HG03175 (cell line): ENCODE measurements around the gene SKIL.

Experiments
- ATAC-seq: cut with Tn5 transposase; IDR thresholded peaks from one replicate; pipeline ENCODE4 v1.9.1; 2021; ENCODE audit warnings: mild to moderate bottlenecking, moderate library complexity; ENCODE audit not compliant: unreplicated experiment

SKIL gene

DNA sequence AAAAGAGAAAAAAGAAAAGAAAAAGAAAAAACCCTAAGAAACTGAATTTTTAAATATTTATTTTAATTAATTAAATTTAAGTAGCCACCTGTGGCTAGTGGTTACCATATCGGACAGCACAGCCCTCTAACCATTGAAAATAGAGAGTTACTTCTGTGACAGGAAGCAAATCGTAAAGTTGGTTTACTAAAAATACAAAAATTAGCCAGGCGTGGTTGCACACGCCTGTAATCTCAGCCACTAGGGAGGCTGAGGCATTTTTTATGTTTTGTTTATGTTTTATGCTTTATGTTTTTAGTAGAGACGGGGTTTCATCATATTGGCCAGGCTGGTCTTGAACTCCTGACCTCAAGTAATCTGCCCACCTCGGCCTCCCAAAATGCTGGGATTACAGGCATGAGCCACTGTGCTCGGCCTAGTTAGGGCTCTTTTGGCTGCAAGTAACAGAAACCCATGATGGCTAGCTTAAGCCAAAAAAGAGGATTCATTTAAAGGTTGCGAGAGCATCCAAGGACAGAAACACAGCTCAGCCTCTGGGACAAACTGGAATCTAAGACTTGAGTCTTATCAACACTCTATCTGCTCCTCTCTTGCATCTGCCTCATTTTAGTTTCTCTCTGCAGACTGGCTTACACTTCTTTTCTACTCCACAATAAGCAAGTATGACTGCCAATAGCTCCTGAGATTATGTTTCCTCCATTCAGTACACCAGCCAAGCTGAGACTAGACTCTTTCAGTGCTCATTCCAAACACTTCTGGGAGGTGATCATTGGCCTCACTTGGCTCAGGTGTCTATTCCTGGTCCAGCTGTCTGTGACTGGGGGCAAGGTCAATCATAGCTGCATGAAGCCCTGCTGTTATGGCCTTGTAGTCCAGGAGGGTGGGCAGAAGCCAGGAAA lies 6.8 kb upstream of the SKIL start:
- ATAC-seq: peak; percentile 44

DNA sequence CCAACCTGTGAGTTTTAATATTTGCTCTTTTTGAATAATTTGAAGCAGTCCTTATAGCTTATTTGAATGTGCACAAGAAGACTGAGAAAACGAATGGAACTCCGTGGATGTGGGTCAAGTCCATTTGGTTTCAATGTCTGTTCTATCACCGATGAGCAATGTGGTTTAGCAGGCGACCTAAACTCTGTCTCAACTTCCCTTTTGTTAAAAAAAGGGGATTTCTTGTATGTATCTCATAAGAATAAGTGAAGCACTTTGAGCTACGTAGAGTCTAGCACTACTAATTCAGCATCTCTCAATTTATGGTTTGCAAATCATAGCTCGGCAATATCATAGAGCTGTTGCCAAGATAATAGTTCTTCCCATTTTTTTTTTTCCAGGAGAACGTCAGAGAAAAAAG lies 4.6 kb upstream of the SKIL start:
- ATAC-seq: no peak

DNA sequence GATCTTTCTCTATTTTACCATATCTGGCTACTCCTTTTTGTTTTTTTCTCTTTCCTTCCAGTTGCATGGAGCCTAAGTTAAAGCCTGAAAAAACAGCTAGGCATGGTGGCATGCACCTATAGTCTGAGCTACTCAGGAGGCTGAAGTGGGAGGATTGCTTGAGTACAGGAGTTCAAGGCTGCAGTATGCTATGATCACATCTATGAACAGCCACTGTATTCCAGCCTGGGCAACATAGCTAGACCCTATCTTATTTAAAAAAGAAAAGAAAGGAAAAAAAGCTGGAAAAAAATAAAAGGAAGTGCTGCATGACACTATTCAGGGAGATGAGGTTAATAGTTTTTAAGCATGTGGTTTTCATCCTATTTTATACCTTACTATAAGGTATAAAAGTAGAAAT lies 4.0 kb upstream of the SKIL start:
- no peak for ATAC-seq

- no peak for ATAC-seq
Observed at GRCh38 chr3:170354760-170355159, 2.8 kb upstream of the SKIL start.

GRCh38 chr3:170355738-170356595 lies 1.5 kb upstream of the SKIL start:
- peak; percentile 5 for ATAC-seq

DNA sequence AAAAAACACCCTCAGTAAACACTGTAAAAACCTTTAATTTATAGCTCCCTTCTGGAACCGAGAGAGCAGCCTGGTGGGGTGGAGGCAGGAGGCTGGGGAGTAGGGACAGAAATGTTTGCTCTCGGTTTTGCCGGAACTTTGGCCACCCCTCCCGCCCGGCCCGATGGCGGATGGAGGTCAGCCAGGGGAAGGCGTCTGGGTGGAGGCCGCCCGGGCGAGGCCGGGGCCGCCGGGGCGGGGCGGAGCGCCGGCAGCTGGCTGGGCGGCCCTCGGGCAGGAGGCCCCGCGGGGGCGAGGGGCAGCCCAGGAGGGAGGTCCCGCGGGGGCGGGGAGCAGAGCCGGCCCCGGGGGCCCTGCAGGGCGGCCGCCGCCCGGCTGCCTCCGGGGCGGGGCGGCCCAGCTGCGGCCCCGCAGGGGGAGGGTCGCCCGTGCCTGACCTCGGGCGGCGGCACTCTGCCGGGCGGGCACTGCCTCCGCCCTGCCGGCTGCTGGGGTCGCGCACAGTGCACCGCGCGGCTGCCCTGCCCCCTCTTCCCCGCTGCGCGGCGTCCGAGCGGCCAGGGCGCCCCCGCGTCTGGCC lies 829 bp upstream of the SKIL start:
- ATAC-seq: peak; percentile 41

- ATAC-seq: peak; percentile 11
Observed at GRCh38 chr3:170358042-170359010, 811 bp downstream of the SKIL start.

- no peak for ATAC-seq
Observed at GRCh38 chr3:170359178-170359704, 1.7 kb downstream of the SKIL start.

GRCh38 chr3:170360466-170360865 lies 3.0 kb downstream of the SKIL start:
- no peak for ATAC-seq

DNA sequence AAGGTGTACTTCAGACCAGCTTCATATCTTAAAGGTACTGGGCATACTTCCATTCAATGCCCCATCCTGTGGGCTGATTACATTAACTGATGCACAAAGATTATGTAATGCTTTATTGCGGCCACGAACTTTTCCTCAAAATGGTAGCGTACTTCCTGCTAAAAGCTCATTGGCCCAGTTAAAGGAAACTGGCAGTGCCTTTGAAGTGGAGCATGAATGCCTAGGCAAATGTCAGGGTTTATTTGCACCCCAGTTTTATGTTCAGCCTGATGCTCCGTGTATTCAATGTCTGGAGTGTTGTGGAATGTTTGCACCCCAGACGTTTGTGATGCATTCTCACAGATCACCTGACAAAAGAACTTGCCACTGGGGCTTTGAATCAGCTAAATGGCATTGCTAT lies 3.4 kb downstream of the SKIL start:
- no peak for ATAC-seq

DNA sequence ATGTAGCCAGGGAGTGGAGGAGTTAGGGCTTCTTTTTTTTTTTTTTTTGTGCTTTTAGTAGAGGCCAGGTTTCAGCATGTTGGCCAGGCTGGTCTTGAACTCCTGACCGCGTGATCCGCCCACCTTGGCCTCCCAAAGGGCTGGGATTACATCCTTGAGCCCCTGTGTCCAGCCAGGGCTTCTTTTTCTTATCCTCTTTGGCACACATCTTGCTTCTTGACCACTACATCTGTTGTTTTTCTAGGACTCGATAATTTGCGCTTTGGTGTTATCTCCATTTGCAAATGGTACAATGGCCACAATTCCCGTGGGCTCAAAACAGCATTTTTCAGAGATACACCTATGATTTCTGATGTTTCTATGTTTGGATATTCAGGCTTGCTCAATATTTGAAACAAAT lies 4.2 kb downstream of the SKIL start:
- no peak for ATAC-seq

DNA sequence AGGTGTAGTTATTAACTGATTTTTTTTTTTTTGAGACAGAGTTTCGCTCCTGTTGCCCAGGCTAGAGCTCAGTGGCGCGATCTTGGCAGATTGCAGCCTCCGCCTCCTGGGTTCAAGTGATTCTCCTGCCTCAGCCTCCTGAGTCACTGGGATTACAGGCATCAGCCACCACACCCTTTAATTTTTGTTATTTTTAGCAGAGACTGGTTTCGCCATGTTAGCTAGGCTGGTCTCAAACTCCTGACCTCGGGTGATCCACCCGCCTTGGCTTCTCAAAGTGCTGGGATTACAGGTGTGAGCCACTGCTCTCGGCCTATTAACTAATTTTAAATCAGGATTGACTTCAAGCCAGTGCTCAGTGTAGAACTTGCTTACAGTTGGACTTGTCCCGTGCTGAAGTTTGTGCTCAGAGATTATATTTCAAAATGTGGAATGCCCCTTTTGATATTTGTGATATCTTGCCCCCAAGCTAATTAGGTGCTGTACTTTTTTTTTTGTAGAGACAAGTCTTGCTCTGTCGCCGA lies 6.0 kb downstream of the SKIL start:
- ATAC-seq: no peak

GRCh38 chr3:170364965-170365364 lies 7.5 kb downstream of the SKIL start:
- ATAC-seq: no peak

DNA sequence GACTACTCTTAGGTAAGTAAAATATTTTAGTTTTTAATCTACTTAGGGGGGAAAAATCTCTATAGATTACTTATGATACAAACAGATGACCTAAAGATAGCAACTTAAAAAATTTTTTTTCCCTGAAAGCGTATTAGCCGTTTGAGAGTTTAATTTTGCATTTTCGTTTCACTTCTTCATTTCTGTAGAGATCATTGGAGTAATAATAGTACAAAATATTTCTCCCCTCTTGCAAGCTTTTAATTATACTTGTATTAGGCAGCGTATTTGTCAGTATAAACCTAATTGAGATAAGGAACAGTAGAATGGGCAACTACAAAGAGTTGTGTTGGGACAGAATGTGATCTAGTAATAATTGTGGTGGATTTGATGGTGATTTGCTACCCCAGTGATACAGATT lies 10.3 kb downstream of the SKIL start:
- no peak for ATAC-seq

GRCh38 chr3:170368921-170369320 lies 11.4 kb downstream of the SKIL start:
- no peak for ATAC-seq

- peak; percentile 48 for ATAC-seq
Observed at GRCh38 chr3:170372190-170372879, 14.8 kb downstream of the SKIL start.

DNA sequence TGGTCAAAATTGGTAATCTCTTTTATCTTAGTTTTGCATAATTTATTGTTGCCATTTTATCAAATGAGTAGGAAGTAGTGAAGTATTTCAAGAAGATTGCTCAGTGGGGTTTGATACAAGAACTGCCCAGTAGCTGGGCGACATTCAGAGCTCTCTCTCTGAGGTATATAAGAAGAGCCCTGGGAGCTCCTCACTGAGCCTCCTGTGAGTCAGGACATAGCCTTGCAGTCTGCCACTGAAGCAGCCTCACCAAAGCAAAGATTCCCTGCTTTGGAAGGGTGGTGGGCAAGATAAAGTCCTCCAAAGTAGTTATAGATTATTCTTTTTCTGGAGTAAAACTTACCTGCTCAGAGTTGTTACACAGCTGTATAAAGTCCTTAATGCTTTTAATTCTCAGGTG lies 26.1 kb downstream of the SKIL start:
- ATAC-seq: no peak

- no peak for ATAC-seq
Observed at GRCh38 chr3:170386468-170386867, 29.0 kb downstream of the SKIL start.

GRCh38 chr3:170387950-170388349 lies 30.4 kb downstream of the SKIL start:
- ATAC-seq: no peak
